ENCODE measurements around the gene PARD3. TPM values are rescaled to one million over a fixed set of nuclear protein-coding genes. Genes with fewer than 3 reads are reported as not detected.

PARD3 gene
- total RNA-seq, 3 donors from 2014 or later: 48.2 to 93.7 (median 60.6) TPM

DNA sequence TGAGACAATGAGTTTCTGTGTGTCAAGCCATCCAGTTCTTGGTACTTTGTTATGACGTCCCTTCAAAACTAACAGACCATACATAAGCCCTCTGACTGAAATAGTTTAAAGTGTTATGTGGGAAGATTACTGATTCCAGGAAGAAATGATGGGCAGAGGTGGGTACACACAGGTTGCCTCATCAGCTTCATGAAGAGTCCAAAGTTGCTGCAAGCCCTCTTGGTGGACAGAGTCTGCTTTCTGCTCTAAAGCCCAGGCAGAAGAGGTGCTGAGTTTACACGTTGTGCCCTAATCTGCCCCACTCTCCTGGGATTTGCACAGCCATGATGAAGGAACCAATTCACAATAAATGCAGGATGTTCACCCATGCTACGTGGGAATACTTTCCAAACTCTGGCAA lies 187.4 kb downstream of the PARD3 start:
- no peak for TF ChIP-seq POLR2AphosphoS5 (IDR thresholded peaks at IDR 0.05)
- TF ChIP-seq, protein P1, sequence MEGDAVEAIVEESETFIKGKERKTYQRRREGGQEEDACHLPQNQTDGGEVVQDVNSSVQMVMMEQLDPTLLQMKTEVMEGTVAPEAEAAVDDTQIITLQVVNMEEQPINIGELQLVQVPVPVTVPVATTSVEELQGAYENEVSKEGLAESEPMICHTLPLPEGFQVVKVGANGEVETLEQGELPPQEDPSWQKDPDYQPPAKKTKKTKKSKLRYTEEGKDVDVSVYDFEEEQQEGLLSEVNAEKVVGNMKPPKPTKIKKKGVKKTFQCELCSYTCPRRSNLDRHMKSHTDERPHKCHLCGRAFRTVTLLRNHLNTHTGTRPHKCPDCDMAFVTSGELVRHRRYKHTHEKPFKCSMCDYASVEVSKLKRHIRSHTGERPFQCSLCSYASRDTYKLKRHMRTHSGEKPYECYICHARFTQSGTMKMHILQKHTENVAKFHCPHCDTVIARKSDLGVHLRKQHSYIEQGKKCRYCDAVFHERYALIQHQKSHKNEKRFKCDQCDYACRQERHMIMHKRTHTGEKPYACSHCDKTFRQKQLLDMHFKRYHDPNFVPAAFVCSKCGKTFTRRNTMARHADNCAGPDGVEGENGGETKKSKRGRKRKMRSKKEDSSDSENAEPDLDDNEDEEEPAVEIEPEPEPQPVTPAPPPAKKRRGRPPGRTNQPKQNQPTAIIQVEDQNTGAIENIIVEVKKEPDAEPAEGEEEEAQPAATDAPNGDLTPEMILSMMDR (IDR thresholded peaks at IDR 0.05): no peak
- no peak for TF ChIP-seq POLR2A (IDR thresholded peaks at IDR 0.05)
- intact Hi-C loops (cut with DNase I; ENCODE audit: low total_unique reads): loop anchor here (2.0 kb wide), 1 partner anchor 73 kb away; no protein-coding TSS in a partner anchor
- DNase-seq (ENCODE audit: low spot score in 2 of 2): no peak

DNA sequence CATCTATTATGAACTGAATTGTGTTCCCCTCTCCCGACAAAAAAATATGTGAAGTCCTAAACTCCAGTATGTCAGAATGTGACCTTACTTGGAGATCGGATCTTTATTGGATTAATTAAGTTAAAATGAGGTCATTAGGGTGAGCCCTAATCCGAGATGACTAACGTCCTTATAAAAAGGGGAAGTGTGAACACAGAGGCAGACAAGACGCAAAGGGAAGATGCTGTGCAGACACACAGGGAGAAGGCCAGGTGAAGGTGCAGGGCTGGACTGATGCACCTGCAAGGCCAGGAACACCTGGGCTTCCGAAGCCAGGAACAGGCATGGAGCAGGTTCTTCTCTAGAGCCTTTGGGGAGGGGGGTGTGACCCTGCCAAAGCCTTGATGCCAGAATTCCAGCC lies 187.8 kb downstream of the PARD3 start:
- Histone ChIP-seq H3K27ac (no peak overlapping the region), H3K4me1 (peaks cover 0 to 3% of the 10 kb centered on the region in 2 donors), H3K36me3 (no peaks in the 10 kb centered on the region), H3K9me3 (no peaks in the 10 kb centered on the region), H3K27me3 (no peaks in the 10 kb centered on the region), H3K4me3 (no peak overlapping the region)
- intact Hi-C loops (cut with DNase I; ENCODE audit: low total_unique reads): loop anchor here (2.0 kb wide), 1 partner anchor 73 kb away; no protein-coding TSS in a partner anchor
- TF ChIP-seq, protein P1 (IDR thresholded peaks at IDR 0.05): no peak
- TF ChIP-seq POLR2A (IDR thresholded peaks at IDR 0.05) (no peak), POLR2AphosphoS5 (IDR thresholded peaks at IDR 0.05) (no peak)
- DNase-seq (ENCODE audit: low spot score in 2 of 2): no peak

More for the DNA sequence above, 187.4 kb downstream of the PARD3 start:
- no peak overlapping the region for H3K27ac ChIP-seq
- no peak overlapping the region for H3K4me3 ChIP-seq
- no peaks in the 10 kb centered on the region for H3K36me3 ChIP-seq
- H3K27me3 ChIP-seq: no peaks in the 10 kb centered on the region
- peaks cover 0 to 3% of the 10 kb centered on the region in 2 donors for H3K4me1 ChIP-seq
- no peaks in the 10 kb centered on the region for H3K9me3 ChIP-seq

DNA sequence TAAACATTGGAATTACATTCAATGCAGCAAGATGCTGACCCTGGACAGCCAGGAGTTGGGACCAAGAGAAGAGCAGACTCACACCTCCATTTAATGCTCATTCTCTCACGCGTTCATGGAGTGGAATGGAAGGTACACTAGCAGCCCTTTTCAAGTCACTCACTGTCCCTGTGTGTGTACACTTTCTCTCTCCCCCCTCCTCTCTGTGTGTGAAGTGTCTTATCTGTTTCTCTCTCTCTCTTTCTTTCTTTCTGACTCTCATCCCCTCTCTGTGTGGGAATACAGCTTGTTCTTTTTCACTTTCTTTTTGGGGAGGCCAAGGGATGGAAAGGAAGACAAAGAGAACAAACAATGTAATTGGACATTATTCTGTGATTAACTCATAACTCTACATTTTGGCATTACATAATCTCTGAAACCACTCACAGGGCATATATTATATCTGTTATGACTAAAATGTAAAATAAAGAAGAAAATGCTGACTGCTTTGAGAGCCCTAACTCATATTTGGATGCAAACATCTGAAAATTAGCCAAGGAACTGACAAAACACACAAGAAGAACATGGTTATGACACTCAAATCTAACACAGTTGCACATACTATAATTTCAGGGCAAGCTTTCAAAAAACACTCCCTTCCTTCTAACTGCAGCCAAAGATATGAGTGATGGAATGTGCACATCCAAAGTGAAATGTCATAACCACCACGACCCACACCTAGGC lies 188.8 kb downstream of the PARD3 start:
- no peak overlapping the region for H3K27ac ChIP-seq
- no peaks in the 10 kb centered on the region for H3K9me3 ChIP-seq
- TF ChIP-seq, protein P1 (IDR thresholded peaks at IDR 0.05): no peak
- TF ChIP-seq POLR2AphosphoS5 (IDR thresholded peaks at IDR 0.05) (no peak), POLR2A (IDR thresholded peaks at IDR 0.05) (no peak)
- peaks cover 0 to 3% of the 10 kb centered on the region in 2 donors for H3K4me1 ChIP-seq
- H3K27me3 ChIP-seq: no peaks in the 10 kb centered on the region
- H3K36me3 ChIP-seq: no peaks in the 10 kb centered on the region
- intact Hi-C loops (cut with DNase I; ENCODE audit: low total_unique reads): loop anchor here (2.0 kb wide), 1 partner anchor 72 kb away; no protein-coding TSS in a partner anchor
- no peak overlapping the region for H3K4me3 ChIP-seq
- DNase-seq (ENCODE audit: low spot score in 2 of 2): no peak

DNA sequence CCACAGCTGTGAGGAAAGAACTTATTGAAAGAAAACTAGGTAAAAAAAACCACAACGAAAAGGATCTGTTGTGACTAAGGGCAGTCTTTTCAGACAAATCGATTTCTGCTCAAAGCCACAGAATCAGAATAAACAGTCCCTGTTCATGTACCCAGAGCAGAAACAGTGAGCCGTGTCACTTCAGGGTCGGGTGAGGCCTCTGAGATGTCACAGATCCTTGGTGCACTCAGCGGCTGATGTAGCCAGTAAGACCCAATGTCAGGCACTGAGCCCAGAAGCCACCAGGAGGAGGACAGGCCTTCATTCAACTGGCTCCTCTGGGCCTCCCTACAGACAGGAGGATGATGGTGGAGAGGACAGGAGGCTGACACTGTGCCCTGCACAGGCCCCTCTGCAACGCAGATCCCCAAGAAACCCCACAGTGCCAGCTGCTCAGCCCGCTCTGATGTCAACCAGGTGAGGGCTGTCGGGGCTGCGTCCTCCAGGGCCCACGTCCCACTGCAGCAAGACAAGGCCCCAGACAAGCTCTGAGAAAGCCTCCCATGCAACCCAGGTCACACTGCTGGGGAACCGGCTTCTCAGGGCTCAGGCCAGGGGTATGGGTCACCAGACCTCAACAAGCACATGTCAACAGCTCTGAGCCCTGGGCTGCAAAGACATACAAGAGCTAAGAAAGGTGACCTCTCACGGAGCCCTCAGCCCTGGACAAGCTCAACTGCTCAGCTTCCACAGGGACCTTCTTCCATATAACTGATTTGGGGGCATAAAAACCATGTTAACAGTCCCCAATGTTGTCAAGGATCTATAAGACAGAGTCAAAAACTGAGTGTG lies 190.6 kb downstream of the PARD3 start:
- DNase-seq (ENCODE audit: low spot score in 2 of 2): no peak
- Histone ChIP-seq H3K4me3 (no peak overlapping the region), H3K36me3 (no peaks in the 10 kb centered on the region), H3K27ac (no peak overlapping the region), H3K9me3 (no peaks in the 10 kb centered on the region), H3K27me3 (no peaks in the 10 kb centered on the region), H3K4me1 (peaks cover 0 to 3% of the 10 kb centered on the region in 2 donors)
- intact Hi-C loops (cut with DNase I; ENCODE audit: low total_unique reads): no loop called here
- TF ChIP-seq POLR2A (IDR thresholded peaks at IDR 0.05) (no peak), POLR2AphosphoS5 (IDR thresholded peaks at IDR 0.05) (no peak)
- TF ChIP-seq, protein P1 (IDR thresholded peaks at IDR 0.05): no peak

DNA sequence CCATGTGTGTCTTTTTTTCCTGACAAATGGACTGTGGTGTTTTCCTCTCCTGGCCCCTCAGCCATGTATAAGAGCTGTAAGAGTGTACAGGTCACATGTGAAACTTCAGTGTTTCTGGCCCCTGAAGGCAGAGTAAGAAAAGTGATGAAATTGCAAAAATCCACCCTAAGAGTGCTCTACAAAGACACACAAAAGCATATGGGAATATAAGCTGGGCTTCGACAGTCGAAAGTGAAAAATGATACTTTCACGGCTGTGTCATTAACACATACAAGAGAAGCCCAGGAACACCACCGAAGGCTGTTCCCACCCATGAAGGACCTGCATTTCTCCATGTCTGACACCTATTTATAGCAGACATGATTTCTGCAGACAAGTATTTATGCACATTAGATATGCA lies 192.2 kb downstream of the PARD3 start:
- TF ChIP-seq, protein P1 (IDR thresholded peaks at IDR 0.05): no peak
- TF ChIP-seq POLR2A (IDR thresholded peaks at IDR 0.05) (no peak), POLR2AphosphoS5 (IDR thresholded peaks at IDR 0.05) (no peak)
- DNase-seq (ENCODE audit: low spot score in 2 of 2): no peak
- H3K27ac ChIP-seq: no peak overlapping the region
- intact Hi-C loops (cut with DNase I; ENCODE audit: low total_unique reads): no loop called here
- H3K4me3 ChIP-seq: no peak overlapping the region
- H3K9me3 ChIP-seq: no peaks in the 10 kb centered on the region
- no peaks in the 10 kb centered on the region for H3K4me1 ChIP-seq
- no peaks in the 10 kb centered on the region for H3K36me3 ChIP-seq
- H3K27me3 ChIP-seq: no peaks in the 10 kb centered on the region
